ENCODE results near the gene AP1S1.

- TF ChIP-seq CTCF (IDR thresholded peaks at IDR 0.05) (no peak), ZFX (IDR thresholded peaks at IDR 0.05; ENCODE audit: borderline replicate concordance) (no peak)
Measured at GRCh38 chr7:101201695-101202602, 47.7 kb downstream of the AP1S1 start.

Measured in 22Rv1 (cell line).